AG09319 (cell line): Measurements from ENCODE around the gene FUZ.

Experiments used
- DNase-seq: peaks from one replicate; pipeline ENCODE4 v3.0.0-alpha.2; 2010; ENCODE audit warnings: low read depth; ENCODE audit errors: extremely low read depth
- TF ChIP-seq, protein P1 (sequence below): IDR thresholded peaks from 2 replicates; pipeline ENCODE4 v1.5.1; 2011; ENCODE audit warnings: low read depth, mild to moderate bottlenecking, inconsistent platforms, low read length, moderate library complexity

The FUZ gene

GRCh38 chr19:49798574-49798973, 14.5 kb downstream of the FUZ start:
- TF ChIP-seq, protein P1, sequence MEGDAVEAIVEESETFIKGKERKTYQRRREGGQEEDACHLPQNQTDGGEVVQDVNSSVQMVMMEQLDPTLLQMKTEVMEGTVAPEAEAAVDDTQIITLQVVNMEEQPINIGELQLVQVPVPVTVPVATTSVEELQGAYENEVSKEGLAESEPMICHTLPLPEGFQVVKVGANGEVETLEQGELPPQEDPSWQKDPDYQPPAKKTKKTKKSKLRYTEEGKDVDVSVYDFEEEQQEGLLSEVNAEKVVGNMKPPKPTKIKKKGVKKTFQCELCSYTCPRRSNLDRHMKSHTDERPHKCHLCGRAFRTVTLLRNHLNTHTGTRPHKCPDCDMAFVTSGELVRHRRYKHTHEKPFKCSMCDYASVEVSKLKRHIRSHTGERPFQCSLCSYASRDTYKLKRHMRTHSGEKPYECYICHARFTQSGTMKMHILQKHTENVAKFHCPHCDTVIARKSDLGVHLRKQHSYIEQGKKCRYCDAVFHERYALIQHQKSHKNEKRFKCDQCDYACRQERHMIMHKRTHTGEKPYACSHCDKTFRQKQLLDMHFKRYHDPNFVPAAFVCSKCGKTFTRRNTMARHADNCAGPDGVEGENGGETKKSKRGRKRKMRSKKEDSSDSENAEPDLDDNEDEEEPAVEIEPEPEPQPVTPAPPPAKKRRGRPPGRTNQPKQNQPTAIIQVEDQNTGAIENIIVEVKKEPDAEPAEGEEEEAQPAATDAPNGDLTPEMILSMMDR, result no peak
- no peak for DNase-seq

DNA sequence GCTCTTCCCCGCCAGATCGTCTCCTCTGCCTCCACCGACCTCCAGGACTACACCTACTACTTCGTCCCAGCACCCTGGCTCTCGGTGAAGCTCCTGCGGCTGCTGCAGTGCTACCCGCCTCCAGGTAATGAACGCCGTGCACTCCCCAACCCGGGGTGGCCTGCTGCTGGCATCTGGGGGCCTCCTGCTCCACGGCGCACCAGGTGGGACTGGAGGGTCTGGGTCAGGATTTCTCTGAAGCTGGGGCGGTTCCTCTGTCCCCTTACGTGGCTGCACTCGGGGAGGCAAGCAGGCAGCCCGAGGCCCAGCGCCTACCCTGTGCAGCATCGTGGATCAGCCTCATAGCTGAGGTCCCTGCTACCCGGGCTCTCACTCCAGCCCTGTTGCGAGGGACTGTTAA, 17.5 kb downstream of the FUZ start:
- TF ChIP-seq, protein P1, result no peak
- no peak for DNase-seq

DNA sequence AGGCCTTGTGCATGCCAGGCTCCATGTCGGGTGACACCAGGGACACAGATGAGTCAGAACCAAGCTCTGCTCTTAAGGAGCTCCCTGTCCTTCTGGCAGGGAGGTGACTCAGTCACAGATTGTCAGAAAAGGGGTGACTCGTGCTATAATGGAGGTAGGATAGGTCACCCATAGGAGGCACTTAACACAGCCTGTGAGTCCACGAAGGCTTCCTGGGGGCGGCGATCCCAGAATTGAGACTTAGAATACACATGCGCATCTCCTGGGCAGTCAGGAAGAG, 19.6 kb downstream of the FUZ start:
- no peak for DNase-seq
- TF ChIP-seq, protein P1, result no peak

DNA sequence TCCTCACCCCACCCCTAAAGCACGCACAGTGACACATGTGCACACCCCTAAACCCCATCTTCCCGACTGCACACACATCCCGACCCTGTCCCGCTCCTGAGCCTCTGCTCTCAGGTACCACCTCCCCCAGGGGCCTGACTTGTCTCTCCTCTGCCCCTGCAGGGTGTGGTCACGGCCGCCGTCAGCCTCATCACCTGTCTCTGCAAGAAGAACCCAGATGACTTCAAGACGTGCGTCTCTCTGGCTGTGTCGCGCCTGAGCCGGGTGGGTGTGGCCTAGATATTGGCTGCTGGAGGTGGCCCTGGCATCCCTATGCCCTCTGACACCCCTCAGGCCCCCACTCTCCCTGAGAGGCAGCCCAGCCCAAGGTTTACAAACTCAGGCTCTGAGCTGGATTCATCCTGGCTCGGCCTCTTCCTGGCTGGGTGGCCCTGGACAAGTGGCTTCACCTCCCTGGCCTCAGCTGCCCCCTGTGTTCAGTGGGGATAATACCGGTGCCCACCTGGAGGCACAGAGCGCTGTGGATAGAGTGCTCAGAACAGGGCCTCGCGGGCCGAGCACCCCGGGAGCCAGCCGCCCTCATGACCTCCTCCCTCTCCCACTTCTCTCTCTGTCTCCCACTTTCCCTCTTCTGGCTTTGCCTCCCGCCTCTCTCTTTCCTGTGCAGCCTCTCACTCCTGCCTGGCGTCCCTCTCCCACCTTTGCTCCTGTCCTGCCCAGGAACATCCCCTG, 20.1 kb downstream of the FUZ start:
- no peak for DNase-seq
- TF ChIP-seq, protein P1, result no peak

GRCh38 chr19:49791776-49792445, 21.2 kb downstream of the FUZ start:
- TF ChIP-seq, protein P1, result no peak
- no peak for DNase-seq

GRCh38 chr19:49790866-49791265, 22.2 kb downstream of the FUZ start:
- TF ChIP-seq, protein P1, result no peak
- peak; percentile 29 for DNase-seq

- no peak for DNase-seq
These were observed 24.2 kb downstream of the FUZ start for GRCh38 chr19:49788857-49789256.

More at GRCh38 chr19:49788857-49789256, 24.2 kb downstream of the FUZ start:
- TF ChIP-seq, protein P1, result no peak
